Measurements from ENCODE around the gene GTF2E1.

Gene GTF2E1

GRCh38 chr3:120797857-120798256 lies 55.3 kb downstream of the GTF2E1 start:
- no peak for DNase-seq (ENCODE audit: low spot score)
- no peak for FAIRE-seq

- FAIRE-seq (no peak), DNase-seq (ENCODE audit: low spot score) (no peak)
These were observed 55.8 kb downstream of the GTF2E1 start for GRCh38 chr3:120798346-120798745.

GRCh38 chr3:120800625-120801024 lies 58.1 kb downstream of the GTF2E1 start:
- DNase-seq (ENCODE audit: low spot score) (no peak), FAIRE-seq (no peak)

GRCh38 chr3:120801484-120801883 lies 58.9 kb downstream of the GTF2E1 start:
- no peak for DNase-seq (ENCODE audit: low spot score)
- no peak for FAIRE-seq

- DNase-seq (ENCODE audit: low spot score) (no peak), FAIRE-seq (no peak)
These were observed 60.4 kb downstream of the GTF2E1 start for GRCh38 chr3:120802916-120803315.

- DNase-seq (ENCODE audit: low spot score) (no peak), FAIRE-seq (peak; percentile 17)
These were observed 74.2 kb downstream of the GTF2E1 start for GRCh38 chr3:120816728-120817127.

- DNase-seq (ENCODE audit: low spot score) = no peak
- no peak for FAIRE-seq
These were observed 78.2 kb downstream of the GTF2E1 start for GRCh38 chr3:120820748-120821147.

GRCh38 chr3:120821426-120821825 lies 78.9 kb downstream of the GTF2E1 start:
- FAIRE-seq (no peak), DNase-seq (ENCODE audit: low spot score) (no peak)

- no peak for DNase-seq (ENCODE audit: low spot score)
- peak; percentile 53 for FAIRE-seq
These were observed 80.6 kb downstream of the GTF2E1 start for GRCh38 chr3:120823156-120823555.

- no peak for FAIRE-seq
- DNase-seq (ENCODE audit: low spot score) = no peak
These were observed 82.1 kb downstream of the GTF2E1 start for GRCh38 chr3:120824613-120825012.

- DNase-seq (ENCODE audit: low spot score) (no peak), FAIRE-seq (no peak)
These were observed 86.3 kb downstream of the GTF2E1 start for GRCh38 chr3:120828796-120829195.

- DNase-seq (ENCODE audit: low spot score) = no peak
- no peak for FAIRE-seq
These were observed 88.5 kb downstream of the GTF2E1 start for GRCh38 chr3:120831066-120831465.

All from urothelium cell line (cell line).